Measurements from ENCODE around the gene GPR108. TPM values are rescaled to one million over a fixed set of nuclear protein-coding genes. Genes with fewer than 3 reads are reported as not detected.
"Not testable (repeated sequence)": the region's sequence is repeated elsewhere in the genome, so short reads cannot be mapped to it uniquely, and the experiment has no call there.

Gene GPR108
- total RNA-seq, 2 donors from 2014 or later, result 61.4 to 67.2 TPM

- peak overlapping the region; percentile 96 for H3K27ac Mint-ChIP-seq
- peaks cover 6% of the 10 kb centered on the region for H3K36me3 Mint-ChIP-seq (ENCODE audit: low read depth)
- H3K27ac ChIP-seq (ENCODE audit: low read depth, low read length), result no peak overlapping the region
These were observed 29.1 kb upstream of the GPR108 start for GRCh38 chr19:6766357-6767080.

GRCh38 chr19:6765738-6766356 is 28.5 kb upstream of the GPR108 start:
- no peaks in the 10 kb centered on the region for H3K27me3 Mint-ChIP-seq (ENCODE audit: insufficient read depth)
- Histone ChIP-seq H3K9ac (ENCODE audit: extremely low read depth, low read length, poor library complexity, severe bottlenecking) (peak overlapping the region; percentile 38), H3K36me3 (ENCODE audit: control insufficient read depth, insufficient read depth, low read length) (no peaks in the 10 kb centered on the region), H3K27ac (ENCODE audit: low read depth, low read length) (no peak overlapping the region), H3K4me3 (ENCODE audit: low read length) (peak overlapping the region; percentile 89), H3K27me3 (ENCODE audit: control insufficient read depth, insufficient read depth, low read length, poor library complexity, severe bottlenecking) (no peaks in the 10 kb centered on the region), H3K9me3 (ENCODE audit: control insufficient read depth, low read length) (no peaks in the 10 kb centered on the region), H3K4me1 (ENCODE audit: control insufficient read depth, insufficient read depth, low read length) (no peaks in the 10 kb centered on the region)
- peaks cover 13% of the 10 kb centered on the region for H3K36me3 Mint-ChIP-seq (ENCODE audit: low read depth)
- DNase-seq, result peak; percentile 97
- no peaks in the 10 kb centered on the region for H3K9me3 Mint-ChIP-seq
- TF ChIP-seq, protein P1, sequence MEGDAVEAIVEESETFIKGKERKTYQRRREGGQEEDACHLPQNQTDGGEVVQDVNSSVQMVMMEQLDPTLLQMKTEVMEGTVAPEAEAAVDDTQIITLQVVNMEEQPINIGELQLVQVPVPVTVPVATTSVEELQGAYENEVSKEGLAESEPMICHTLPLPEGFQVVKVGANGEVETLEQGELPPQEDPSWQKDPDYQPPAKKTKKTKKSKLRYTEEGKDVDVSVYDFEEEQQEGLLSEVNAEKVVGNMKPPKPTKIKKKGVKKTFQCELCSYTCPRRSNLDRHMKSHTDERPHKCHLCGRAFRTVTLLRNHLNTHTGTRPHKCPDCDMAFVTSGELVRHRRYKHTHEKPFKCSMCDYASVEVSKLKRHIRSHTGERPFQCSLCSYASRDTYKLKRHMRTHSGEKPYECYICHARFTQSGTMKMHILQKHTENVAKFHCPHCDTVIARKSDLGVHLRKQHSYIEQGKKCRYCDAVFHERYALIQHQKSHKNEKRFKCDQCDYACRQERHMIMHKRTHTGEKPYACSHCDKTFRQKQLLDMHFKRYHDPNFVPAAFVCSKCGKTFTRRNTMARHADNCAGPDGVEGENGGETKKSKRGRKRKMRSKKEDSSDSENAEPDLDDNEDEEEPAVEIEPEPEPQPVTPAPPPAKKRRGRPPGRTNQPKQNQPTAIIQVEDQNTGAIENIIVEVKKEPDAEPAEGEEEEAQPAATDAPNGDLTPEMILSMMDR (conservative IDR thresholded peaks at IDR 0.05), result no peak
- peaks cover 12% of the 10 kb centered on the region for H3K4me1 Mint-ChIP-seq
- WGBS, 2 experiments (ENCODE audit: insufficient coverage in 1 of 2, insufficient read length in 1 of 2), result 38 to 42% methylated on average over 4 to 8 of the region's 8 CpGs
- peak overlapping the region; percentile 70 for H3K4me3 Mint-ChIP-seq
- H3K27ac Mint-ChIP-seq, result peak overlapping the region; percentile 96

More at GRCh38 chr19:6766357-6767080, 29.1 kb upstream of the GPR108 start:
- H3K4me1 ChIP-seq (ENCODE audit: control insufficient read depth, insufficient read depth, low read length), result no peaks in the 10 kb centered on the region
- H3K9me3 Mint-ChIP-seq, result no peaks in the 10 kb centered on the region
- peak overlapping the region; percentile 57 for H3K9ac ChIP-seq (ENCODE audit: extremely low read depth, low read length, poor library complexity, severe bottlenecking)
- H3K4me3 ChIP-seq (ENCODE audit: low read length), result peak overlapping the region; percentile 89
- H3K36me3 ChIP-seq (ENCODE audit: control insufficient read depth, insufficient read depth, low read length), result no peaks in the 10 kb centered on the region
- H3K27me3 Mint-ChIP-seq (ENCODE audit: insufficient read depth), result no peaks in the 10 kb centered on the region
- peak; percentile 71 for DNase-seq
- TF ChIP-seq, protein P1 (conservative IDR thresholded peaks at IDR 0.05), result no peak
- H3K4me1 Mint-ChIP-seq, result peaks cover 12% of the 10 kb centered on the region
- H3K9me3 ChIP-seq (ENCODE audit: control insufficient read depth, low read length), result no peaks in the 10 kb centered on the region
- no peaks in the 10 kb centered on the region for H3K27me3 ChIP-seq (ENCODE audit: control insufficient read depth, insufficient read depth, low read length, poor library complexity, severe bottlenecking)
- 33 to 41% methylated on average over 14 to 16 of the region's 16 CpGs for WGBS, 2 experiments (ENCODE audit: insufficient coverage in 1 of 2, insufficient read length in 1 of 2)
- peak overlapping the region; percentile 70 for H3K4me3 Mint-ChIP-seq

GRCh38 chr19:6762253-6762797 is 24.9 kb upstream of the GPR108 start:
- H3K27ac ChIP-seq (ENCODE audit: low read depth, low read length); H3K9ac ChIP-seq (ENCODE audit: extremely low read depth, low read length, poor library complexity, severe bottlenecking); H3K27ac Mint-ChIP-seq; H3K27me3 ChIP-seq (ENCODE audit: control insufficient read depth, insufficient read depth, low read length, poor library complexity, severe bottlenecking); DNase-seq; H3K27me3 Mint-ChIP-seq (ENCODE audit: insufficient read depth); H3K9me3 ChIP-seq (ENCODE audit: control insufficient read depth, low read length); H3K4me3 Mint-ChIP-seq; H3K4me1 ChIP-seq (ENCODE audit: control insufficient read depth, insufficient read depth, low read length); H3K9me3 Mint-ChIP-seq; H3K36me3 ChIP-seq (ENCODE audit: control insufficient read depth, insufficient read depth, low read length); H3K4me3 ChIP-seq (ENCODE audit: low read length): not testable (repeated sequence)
- H3K36me3 Mint-ChIP-seq (ENCODE audit: low read depth), result peaks cover 33% of the 10 kb centered on the region
- peaks cover 12% of the 10 kb centered on the region for H3K4me1 Mint-ChIP-seq
- WGBS, 2 experiments (ENCODE audit: insufficient coverage in 1 of 2, insufficient read length in 1 of 2), result 92 to 100% methylated on average over 2 to 8 of the region's 8 CpGs
